Fibroblast of lung (primary cell): Measurements from ENCODE around the gene RAPGEF6. TPM values are rescaled to one million over a fixed set of nuclear protein-coding genes. Genes with fewer than 3 reads are reported as not detected.

Source experiments
- DNase-seq, 2 donors: peaks; one replicate each; pipeline versions ENCODE4 v3.0.0 to v3.0.0-alpha.2; 2010; ENCODE audit warnings: low read depth in 2 of 2
- H2AFZ ChIP-seq: 2 replicates; pipeline ENCODE4 v1.5.1; 2012; ENCODE audit warnings: low read length, control low read depth, inconsistent platforms
- H3K27ac ChIP-seq: 2 replicates; pipeline ENCODE4 v1.5.1; 2011; ENCODE audit warnings: low read length, control low read depth; ENCODE audit not compliant: insufficient read depth
- H3K27me3 ChIP-seq: 2 replicates; pipeline ENCODE4 v1.5.1; 2011; ENCODE audit warnings: mild to moderate bottlenecking, low read length; ENCODE audit not compliant: control insufficient read depth, insufficient read depth
- H3K36me3 ChIP-seq: 2 replicates; pipeline ENCODE4 v1.5.1; 2011; ENCODE audit warnings: low read length; ENCODE audit not compliant: control insufficient read depth, insufficient read depth
- H3K4me1 ChIP-seq: 2 replicates; pipeline ENCODE4 v1.5.1; 2011; ENCODE audit warnings: low read length; ENCODE audit not compliant: control insufficient read depth, insufficient read depth; ENCODE audit errors: extremely low read depth
- H3K4me2 ChIP-seq: 2 replicates; pipeline ENCODE4 v1.5.1; 2011; ENCODE audit warnings: low read length, control low read depth; ENCODE audit not compliant: insufficient read depth; ENCODE audit errors: extremely low read depth
- H3K4me3 ChIP-seq, 4 experiments: fragments of 200-600 bp in 1 of 4; sonication (generic) in 1 of 4; replicated peaks in 1 of 4; 2 replicates each; pipeline ENCODE4 v1.5.1; 2011 to 2016; ENCODE audit warnings: low read length in 4 of 4, low read depth in 3 of 4, mild to moderate bottlenecking in 3 of 4, control low read depth in 2 of 4, inconsistent platforms in 1 of 4, mixed read lengths in 1 of 4; ENCODE audit not compliant: insufficient read depth in 1 of 4; ENCODE audit errors: control extremely low read depth in 1 of 4
- H3K79me2 ChIP-seq: 2 replicates; pipeline ENCODE4 v1.5.1; 2012; ENCODE audit warnings: mild to moderate bottlenecking, low read length, inconsistent platforms; ENCODE audit not compliant: control insufficient read depth, insufficient read depth
- H3K9ac ChIP-seq: 2 replicates; pipeline ENCODE4 v1.5.1; 2011; ENCODE audit warnings: mild to moderate bottlenecking, low read length, control low read depth; ENCODE audit not compliant: insufficient read depth
- H3K9me3 ChIP-seq: 2 replicates; pipeline ENCODE4 v1.5.1; 2012; ENCODE audit warnings: low read depth, low read length; ENCODE audit not compliant: control insufficient read depth, insufficient read depth
- H4K20me1 ChIP-seq: 2 replicates; pipeline ENCODE4 v1.5.1; 2011; ENCODE audit warnings: low read length; ENCODE audit not compliant: control insufficient read depth, insufficient read depth; ENCODE audit errors: extremely low read depth
- CTCF ChIP-seq, 2 donors: IDR thresholded peaks in 1 of 2; conservative IDR thresholded peaks in 1 of 2; 1 replicate in 1 of 2; 2 replicates in 1 of 2; pipeline ENCODE4 v1.5.1; 2011 to 2012; ENCODE audit warnings: low read length in 2 of 2, control low read depth in 1 of 2, inconsistent platforms in 1 of 2, low read depth in 1 of 2, mild to moderate bottlenecking in 1 of 2
- EZH2 ChIP-seq: IDR thresholded peaks from 2 replicates; pipeline ENCODE4 v1.5.1; 2012; ENCODE audit warnings: low read length, control low read depth, mild to moderate bottlenecking; ENCODE audit errors: missing control alignments
- polyA plus RNA-seq, 2 donors: library from polyadenylated mRNA; depleted of rRNA in 1 of 2; stranded (reverse) in 1 of 2; unstranded in 1 of 2; fragments of >200 nt; gene quantifications; 2 replicates each; pipeline ENCODE4 v1.2.1, GENCODE V29; 2011 to 2012; ENCODE audit warnings: missing spikeins in 1 of 2
- total RNA-seq: library from RNA; depleted of rRNA; stranded (reverse); fragments of >200 nt; gene quantifications from 2 replicates; pipeline ENCODE4 v1.2.1, GENCODE V29; 2014

The RAPGEF6 gene
- total and polyA plus RNA-seq, 2 donors (not counting 1 experiment from before 2014, with no cell fraction given): 10.2 to 35.7 TPM

- Histone ChIP-seq H3K79me2 (no peaks in the 10 kb centered on the region), H3K27me3 (no peaks in the 10 kb centered on the region), H3K9me3 (no peaks in the 10 kb centered on the region), H3K4me2 (no peak overlapping the region), H3K4me3 (no peak overlapping the region), H3K27ac (no peak overlapping the region), H3K36me3 (no peaks in the 10 kb centered on the region), H3K9ac (no peak overlapping the region), H4K20me1 (no peaks in the 10 kb centered on the region), H3K4me1 (peaks cover 12% of the 10 kb centered on the region), H2AFZ (no peak overlapping the region)
- peak in 1 of 2 donors; percentile 13 for DNase-seq
- TF ChIP-seq EZH2 (no peak), CTCF (conservative IDR thresholded peaks at IDR 0.05 in 1 of 2, IDR thresholded peaks at IDR 0.05 in 1 of 2; ENCODE audit: low read depth in 1 of 2, low read length in 2 of 2) (no peak)
These were observed 93.3 kb downstream of the RAPGEF6 start for GRCh38 chr5:131541762-131542161.

- Histone ChIP-seq H3K27me3 (no peaks in the 10 kb centered on the region), H2AFZ (no peak overlapping the region), H3K4me2 (no peak overlapping the region), H3K9ac (no peak overlapping the region), H3K36me3 (no peaks in the 10 kb centered on the region), H3K4me3 (no peak overlapping the region), H4K20me1 (no peaks in the 10 kb centered on the region), H3K9me3 (no peaks in the 10 kb centered on the region), H3K4me1 (peaks cover 14% of the 10 kb centered on the region), H3K27ac (no peak overlapping the region), H3K79me2 (no peaks in the 10 kb centered on the region)
- no peak for DNase-seq
- no peak for TF ChIP-seq CTCF (conservative IDR thresholded peaks at IDR 0.05 in 1 of 2, IDR thresholded peaks at IDR 0.05 in 1 of 2; ENCODE audit: low read depth in 1 of 2, low read length in 2 of 2)
- TF ChIP-seq EZH2: no peak
These were observed 94.0 kb downstream of the RAPGEF6 start for GRCh38 chr5:131541071-131541470.

GRCh38 chr5:131539251-131539650 is 95.8 kb downstream of the RAPGEF6 start:
- H3K27ac ChIP-seq: no peak overlapping the region
- no peaks in the 10 kb centered on the region for H3K79me2 ChIP-seq
- DNase-seq: no peak
- no peak overlapping the region for H3K9ac ChIP-seq
- no peak overlapping the region for H3K4me3 ChIP-seq
- no peaks in the 10 kb centered on the region for H3K36me3 ChIP-seq
- H3K4me2 ChIP-seq: no peak overlapping the region
- no peak overlapping the region for H2AFZ ChIP-seq
- no peaks in the 10 kb centered on the region for H4K20me1 ChIP-seq
- H3K4me1 ChIP-seq: peaks cover 14% of the 10 kb centered on the region
- H3K9me3 ChIP-seq: no peaks in the 10 kb centered on the region
- no peak for TF ChIP-seq EZH2
- TF ChIP-seq CTCF (conservative IDR thresholded peaks at IDR 0.05 in 1 of 2, IDR thresholded peaks at IDR 0.05 in 1 of 2; ENCODE audit: low read depth in 1 of 2, low read length in 2 of 2): no peak
- no peaks in the 10 kb centered on the region for H3K27me3 ChIP-seq
